Stimulated activated memory B cell treated with anti-CD40 and anti-IgM and Interleukin-4, amounts not matched to agents 10 μg/mL and 1 μg/mL and 100 μg/mL, for 72 hours (primary cell): ENCODE data around the gene SENP6.
A peak's percentile ranks its signal among the peaks of the same experiment; 100 is the strongest.
"Not testable (repeated sequence)": the region's sequence is repeated elsewhere in the genome, so short reads cannot be mapped to it uniquely, and the experiment has no call there.

Experiments
- ATAC-seq: fragments of 150-1000 bp; cut with Tn5 transposase; 2 replicates; pipeline ENCODE4 v1.10.0; 2021
- H3K27ac Mint-ChIP-seq: one replicate; pipeline ENCODE4 v1.8.0; 2022; ENCODE audit warnings: mild to moderate bottlenecking, mixed read lengths
- H3K27me3 Mint-ChIP-seq: one replicate; pipeline ENCODE4 v1.8.0; 2022; ENCODE audit warnings: mixed read lengths
- H3K36me3 Mint-ChIP-seq: one replicate; pipeline ENCODE4 v1.8.0; 2022; ENCODE audit warnings: mixed read lengths
- H3K4me1 Mint-ChIP-seq: one replicate; pipeline ENCODE4 v1.8.0; 2022; ENCODE audit warnings: mixed read lengths
- H3K4me3 Mint-ChIP-seq: one replicate; pipeline ENCODE4 v1.8.0; 2022; ENCODE audit warnings: mild to moderate bottlenecking, moderate library complexity, mixed read lengths
- H3K9me3 Mint-ChIP-seq: one replicate; pipeline ENCODE4 v1.8.0; 2022; ENCODE audit warnings: mixed read lengths

SENP6 gene

DNA sequence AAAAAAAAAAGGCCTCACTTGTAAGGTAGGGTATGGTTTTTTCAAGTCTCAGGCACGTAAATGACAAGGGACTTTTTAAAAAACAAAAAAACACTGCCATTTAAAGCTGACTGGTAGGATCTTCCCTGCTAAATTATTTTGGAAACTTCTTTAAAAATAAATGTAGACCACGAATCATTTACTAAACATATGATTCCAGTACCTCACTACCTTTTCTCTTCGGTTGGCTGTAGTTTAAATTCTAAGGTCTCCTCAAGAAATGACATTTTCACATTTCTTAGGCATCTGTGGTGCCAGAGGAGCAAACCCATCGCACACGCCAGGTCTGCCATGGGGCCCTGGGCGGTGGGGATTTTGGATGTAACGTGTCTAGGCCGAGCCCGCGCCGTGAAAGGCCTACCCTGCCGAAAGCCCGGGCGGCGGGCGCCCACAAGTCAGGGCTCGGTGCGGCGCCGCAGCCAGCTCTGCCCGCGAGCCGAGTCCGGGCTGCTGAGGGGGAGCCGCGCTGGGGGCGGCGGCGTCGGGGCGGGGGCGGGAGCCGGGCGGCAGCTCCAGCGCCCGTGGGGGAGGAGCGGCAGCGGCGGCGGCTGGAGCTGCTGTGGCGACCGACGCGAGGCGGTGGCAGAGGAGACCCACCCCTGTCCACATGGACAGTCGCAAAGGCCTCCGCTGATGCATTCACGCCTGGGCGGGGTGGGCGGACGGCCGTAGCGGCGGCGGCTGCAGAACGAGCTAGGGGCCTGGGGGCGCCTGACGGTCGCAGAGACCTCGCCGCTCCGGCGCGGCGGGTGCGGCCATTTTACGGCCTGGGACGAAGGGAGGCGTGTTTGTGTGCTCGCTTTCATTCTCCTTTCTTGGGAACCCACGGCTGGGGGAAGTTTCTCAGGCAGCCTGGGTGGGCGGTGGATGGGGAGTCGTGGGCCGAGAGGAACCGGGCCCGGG, at the start of gene SENP6:
SENP6 (plus strand) TSS at position 577 of the 942 bp plus-strand sequence. CDS start 645 bp downstream, outside the sequence.
- Mint-ChIP-seq H3K9me3 (no peaks in the 10 kb centered on the region), H3K27me3 (no peaks in the 10 kb centered on the region), H3K4me1 (peaks cover 59% of the 10 kb centered on the region), H3K4me3 (peak within 1 kb of the TSS; percentile 98), H3K36me3 (peaks cover 7% of the 10 kb centered on the region), H3K27ac (peak within 1 kb of the TSS; percentile 96)
- peak; percentile 89 for ATAC-seq

DNA sequence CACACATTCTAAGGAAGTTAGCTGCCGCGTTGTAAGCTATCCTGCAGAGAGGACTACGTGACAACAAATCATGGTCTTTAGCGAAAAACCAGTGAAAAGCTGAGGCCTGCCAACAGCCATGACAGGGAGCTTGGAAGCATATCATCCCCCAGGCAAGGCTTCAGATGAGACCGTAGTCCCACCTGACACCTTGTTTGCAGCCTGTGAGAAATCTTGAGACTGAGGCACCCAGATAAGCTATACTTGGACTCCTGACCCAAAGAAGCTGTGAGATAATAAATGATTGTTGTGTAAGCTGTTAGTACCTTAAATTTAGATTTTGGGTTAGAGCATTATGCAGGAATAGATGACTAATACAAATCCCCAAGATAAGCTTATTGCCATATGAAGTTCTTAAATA, 45.4 kb upstream of the SENP6 start:
- Mint-ChIP-seq H3K27me3 (no peaks in the 10 kb centered on the region), H3K9me3 (no peaks in the 10 kb centered on the region), H3K4me3 (no peak overlapping the region), H3K27ac (no peak overlapping the region), H3K36me3 (no peaks in the 10 kb centered on the region), H3K4me1 (peaks cover 10% of the 10 kb centered on the region)
- ATAC-seq = no peak

DNA sequence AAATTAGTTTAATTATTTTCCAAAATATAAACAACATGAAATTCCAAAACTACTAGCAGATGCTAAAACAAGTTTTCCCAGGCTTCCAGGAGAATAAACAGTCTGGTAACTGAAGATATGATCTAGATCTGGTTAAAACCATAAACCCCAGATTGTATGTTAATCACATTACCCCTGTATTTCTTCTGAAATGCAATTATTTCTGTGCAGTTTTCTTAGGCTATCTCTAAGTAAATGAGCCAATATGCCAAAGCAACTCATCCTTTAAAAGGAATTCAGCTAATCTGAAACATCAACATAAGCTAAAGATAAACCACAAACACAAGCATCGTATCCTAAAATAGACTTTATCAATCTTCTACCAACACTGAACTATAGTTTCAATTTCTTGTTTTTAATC, 44.6 kb upstream of the SENP6 start:
- no peaks in the 10 kb centered on the region for H3K36me3 Mint-ChIP-seq
- ATAC-seq = no peak
- no peak overlapping the region for H3K27ac Mint-ChIP-seq
- peaks cover 10% of the 10 kb centered on the region for H3K4me1 Mint-ChIP-seq
- no peak overlapping the region for H3K4me3 Mint-ChIP-seq
- no peaks in the 10 kb centered on the region for H3K9me3 Mint-ChIP-seq
- peaks cover 3% of the 10 kb centered on the region for H3K27me3 Mint-ChIP-seq

DNA sequence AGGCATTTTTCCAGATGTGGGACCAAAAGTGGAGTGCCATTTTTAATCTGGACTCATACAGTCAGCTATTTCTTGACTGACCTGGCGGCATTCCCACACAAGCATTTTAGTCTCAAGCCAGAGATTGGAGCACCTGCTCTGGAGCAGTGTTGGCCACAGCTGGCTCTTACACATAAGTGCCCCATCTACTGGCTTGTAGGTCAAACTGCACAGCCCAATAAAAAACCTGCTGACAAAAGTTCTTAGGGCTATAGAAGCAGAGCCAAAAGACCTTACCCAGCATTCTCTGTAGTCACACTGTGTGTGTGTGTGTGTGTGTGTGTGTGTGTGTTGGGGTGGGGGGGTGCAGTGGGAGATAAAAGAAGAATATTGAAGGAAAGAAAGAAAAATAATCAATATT, 38.6 kb upstream of the SENP6 start:
- Mint-ChIP-seq H3K9me3 (peaks cover 15% of the 10 kb centered on the region), H3K27me3 (peaks cover 47% of the 10 kb centered on the region), H3K4me1 (peaks cover 10% of the 10 kb centered on the region), H3K36me3 (peaks cover 19% of the 10 kb centered on the region), H3K27ac (no peak overlapping the region), H3K4me3 (no peak overlapping the region)
- no peak for ATAC-seq

GRCh38 chr6:75566137-75566767, 35.4 kb upstream of the SENP6 start:
- ATAC-seq = no peak
- H3K27me3 Mint-ChIP-seq = peaks cover 77% of the 10 kb centered on the region
- no peak overlapping the region for H3K27ac Mint-ChIP-seq
- no peak overlapping the region for H3K4me3 Mint-ChIP-seq
- H3K9me3 Mint-ChIP-seq = peaks cover 19% of the 10 kb centered on the region
- H3K36me3 Mint-ChIP-seq = peaks cover 19% of the 10 kb centered on the region
- no peaks in the 10 kb centered on the region for H3K4me1 Mint-ChIP-seq

DNA sequence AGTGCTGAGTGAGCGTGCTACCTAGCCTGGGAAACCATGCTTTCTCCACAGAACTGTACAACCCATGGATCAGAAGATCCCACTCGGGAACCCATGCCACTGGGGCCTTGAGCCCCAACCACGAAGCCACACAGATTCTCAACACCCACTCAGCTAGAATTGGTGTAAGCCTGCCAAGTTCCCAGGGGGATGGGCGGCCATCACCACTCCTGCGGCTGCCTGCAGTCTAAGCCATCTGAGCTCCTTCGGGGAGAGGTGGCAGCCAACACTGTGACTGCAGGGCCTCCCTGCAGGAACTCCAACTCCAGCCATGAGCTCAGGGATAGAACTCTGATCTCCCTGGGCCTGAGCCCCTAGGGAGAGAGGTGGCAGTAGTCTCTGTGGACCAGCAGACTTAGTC, 33.6 kb upstream of the SENP6 start:
- H3K36me3 Mint-ChIP-seq = peaks cover 19% of the 10 kb centered on the region

DNA sequence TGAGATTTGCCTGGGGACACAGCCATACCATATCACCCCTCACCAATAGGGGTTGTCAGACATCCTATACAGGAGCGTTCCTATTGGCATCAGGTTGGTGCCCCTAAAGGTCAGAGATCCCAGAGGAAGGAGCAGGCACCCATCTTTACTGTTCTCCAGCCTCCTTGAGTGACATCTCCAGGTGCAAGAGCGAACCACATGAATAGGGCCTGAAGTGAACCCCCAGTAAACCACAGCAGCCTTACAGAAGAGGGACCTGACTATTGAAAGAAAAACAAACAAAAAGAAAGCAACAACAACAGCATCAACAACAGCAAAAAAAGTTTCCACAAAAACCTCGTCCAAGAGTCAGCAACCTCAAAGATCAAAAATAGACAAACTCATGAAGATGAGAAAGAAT, 32.7 kb upstream of the SENP6 start:
- no peak for ATAC-seq
- no peaks in the 10 kb centered on the region for H3K4me1 Mint-ChIP-seq
- no peak overlapping the region for H3K4me3 Mint-ChIP-seq
- peaks cover 19% of the 10 kb centered on the region for H3K36me3 Mint-ChIP-seq
- H3K27me3 Mint-ChIP-seq = peaks cover 77% of the 10 kb centered on the region
- H3K27ac Mint-ChIP-seq = no peak overlapping the region
- peaks cover 19% of the 10 kb centered on the region for H3K9me3 Mint-ChIP-seq

More for the DNA sequence above, 33.6 kb upstream of the SENP6 start:
- no peak for ATAC-seq
- no peak overlapping the region for H3K4me3 Mint-ChIP-seq
- peaks cover 78% of the 10 kb centered on the region for H3K27me3 Mint-ChIP-seq
- H3K4me1 Mint-ChIP-seq = no peaks in the 10 kb centered on the region
- H3K27ac Mint-ChIP-seq = no peak overlapping the region
- H3K9me3 Mint-ChIP-seq = peaks cover 19% of the 10 kb centered on the region

GRCh38 chr6:75570671-75571070, 31.0 kb upstream of the SENP6 start:
- not testable (repeated sequence) for H3K27ac Mint-ChIP-seq

GRCh38 chr6:75572072-75572471, 29.6 kb upstream of the SENP6 start:
- Mint-ChIP-seq H3K9me3 (peaks cover 6% of the 10 kb centered on the region), H3K36me3 (peaks cover 3% of the 10 kb centered on the region), H3K27me3 (peaks cover 48% of the 10 kb centered on the region), H3K4me1 (peaks cover 15% of the 10 kb centered on the region), H3K4me3 (no peak overlapping the region), H3K27ac (no peak overlapping the region)
- ATAC-seq = no peak

More at GRCh38 chr6:75570671-75571070, 31.0 kb upstream of the SENP6 start:
- Mint-ChIP-seq H3K9me3 (peaks cover 12% of the 10 kb centered on the region), H3K36me3 (peaks cover 11% of the 10 kb centered on the region), H3K27me3 (peaks cover 60% of the 10 kb centered on the region), H3K4me1 (peaks cover 13% of the 10 kb centered on the region)
- not testable (repeated sequence) for ATAC-seq, H3K4me3 Mint-ChIP-seq

GRCh38 chr6:75579951-75580350, 21.7 kb upstream of the SENP6 start:
- peaks cover 2% of the 10 kb centered on the region for H3K9me3 Mint-ChIP-seq
- H3K4me1 Mint-ChIP-seq = peaks cover 26% of the 10 kb centered on the region
- ATAC-seq = peak; percentile 54
- H3K27ac Mint-ChIP-seq = no peak overlapping the region
- no peaks in the 10 kb centered on the region for H3K36me3 Mint-ChIP-seq
- H3K4me3 Mint-ChIP-seq = peak overlapping the region; percentile 1
- peaks cover 22% of the 10 kb centered on the region for H3K27me3 Mint-ChIP-seq

DNA sequence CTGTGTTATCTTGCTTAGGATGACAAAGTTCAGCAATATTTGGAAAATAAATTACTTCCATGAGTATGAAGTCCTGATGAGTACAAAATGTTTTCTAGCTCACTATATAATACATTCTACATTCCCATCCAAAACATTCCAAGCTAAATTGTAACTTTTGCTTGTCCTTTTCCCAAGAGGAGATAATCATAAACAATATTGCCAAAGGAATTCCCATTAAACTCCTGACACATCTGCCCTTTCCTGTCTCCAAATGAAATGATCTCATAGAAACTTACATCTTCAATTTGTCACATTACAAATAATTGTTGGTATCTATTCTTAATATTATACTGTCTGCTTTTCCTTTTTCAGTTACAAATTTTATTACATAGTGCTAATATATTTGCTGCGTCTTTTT, 20.4 kb upstream of the SENP6 start:
- ATAC-seq = no peak
- H3K4me1 Mint-ChIP-seq = peaks cover 17% of the 10 kb centered on the region
- H3K4me3 Mint-ChIP-seq = no peak overlapping the region
- H3K27ac Mint-ChIP-seq = no peak overlapping the region
- no peaks in the 10 kb centered on the region for H3K36me3 Mint-ChIP-seq
- H3K27me3 Mint-ChIP-seq = peaks cover 22% of the 10 kb centered on the region
- peaks cover 2% of the 10 kb centered on the region for H3K9me3 Mint-ChIP-seq

DNA sequence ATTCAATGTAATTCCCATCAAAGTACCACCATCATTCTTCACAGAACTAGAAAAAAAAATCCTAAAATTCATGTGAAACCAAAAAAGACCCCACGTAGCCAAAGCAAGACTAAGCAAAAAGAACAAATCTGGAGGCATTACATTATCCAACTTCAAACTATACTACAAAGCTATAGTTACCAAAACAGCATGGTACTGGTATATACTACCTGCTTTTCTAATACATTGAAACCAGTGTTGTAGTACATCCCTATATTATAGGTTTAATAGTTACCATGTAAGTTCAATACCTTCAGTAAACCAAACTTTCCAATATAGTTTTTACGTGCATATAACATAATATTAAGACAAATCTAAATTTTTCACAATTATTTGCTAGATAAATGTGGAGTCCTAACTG, 17.1 kb upstream of the SENP6 start:
- H3K27ac Mint-ChIP-seq, H3K9me3 Mint-ChIP-seq, H3K4me3 Mint-ChIP-seq, H3K36me3 Mint-ChIP-seq, ATAC-seq: not testable (repeated sequence)
- H3K4me1 Mint-ChIP-seq = peaks cover 19% of the 10 kb centered on the region
- peaks cover 31% of the 10 kb centered on the region for H3K27me3 Mint-ChIP-seq

DNA sequence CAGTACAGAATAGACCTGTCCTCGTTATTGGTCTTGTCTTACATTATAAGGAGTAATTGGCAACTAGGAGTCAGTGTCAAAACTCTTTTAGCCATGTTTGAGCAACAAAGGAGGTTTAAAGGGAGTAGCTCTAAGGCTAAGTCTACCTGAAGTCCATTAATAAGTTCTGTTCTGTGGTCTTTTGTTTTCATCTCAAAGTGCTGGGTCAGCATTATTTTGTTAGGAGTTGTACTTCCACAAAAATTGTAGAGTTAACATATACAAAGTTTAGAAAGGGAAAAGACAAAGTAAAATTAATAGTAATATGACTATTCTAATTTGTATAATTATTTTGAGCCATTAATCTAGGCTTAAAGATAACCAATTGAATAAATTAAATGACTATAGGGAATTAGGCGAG, 12.7 kb upstream of the SENP6 start:
- Mint-ChIP-seq H3K4me3 (no peak overlapping the region), H3K9me3 (no peaks in the 10 kb centered on the region), H3K27me3 (peaks cover 17% of the 10 kb centered on the region), H3K4me1 (peaks cover 5% of the 10 kb centered on the region), H3K27ac (no peak overlapping the region), H3K36me3 (no peaks in the 10 kb centered on the region)
- ATAC-seq = no peak

- no peak overlapping the region for H3K27ac Mint-ChIP-seq
Observed at GRCh38 chr6:75590370-75590769, 11.3 kb upstream of the SENP6 start.

GRCh38 chr6:75596380-75596779, 5.3 kb upstream of the SENP6 start:
- H3K27me3 Mint-ChIP-seq, H3K36me3 Mint-ChIP-seq, H3K9me3 Mint-ChIP-seq, ATAC-seq, H3K27ac Mint-ChIP-seq, H3K4me3 Mint-ChIP-seq: not testable (repeated sequence)
- H3K4me1 Mint-ChIP-seq = peaks cover 27% of the 10 kb centered on the region

More at GRCh38 chr6:75590370-75590769, 11.3 kb upstream of the SENP6 start:
- Mint-ChIP-seq H3K9me3 (no peaks in the 10 kb centered on the region), H3K27me3 (peaks cover 9% of the 10 kb centered on the region), H3K36me3 (no peaks in the 10 kb centered on the region), H3K4me1 (peaks cover 5% of the 10 kb centered on the region), H3K4me3 (no peak overlapping the region)
- ATAC-seq = no peak
